Epithelial cell of esophagus (primary cell): ENCODE measurements around the gene MYDGF.

ENCODE experiments used
- DNase-seq: peaks from one replicate; pipeline ENCODE4 v3.0.0; 2010; ENCODE audit warnings: low read depth
- H3K4me3 ChIP-seq: 2 replicates; pipeline ENCODE4 v1.5.1; 2011; ENCODE audit warnings: mild to moderate bottlenecking, low read length, control low read depth
- TF ChIP-seq, protein P1 (sequence below): IDR thresholded peaks from 2 replicates; pipeline ENCODE4 v1.5.1; 2011; ENCODE audit warnings: low read depth, mild to moderate bottlenecking, low read length, control low read depth, inconsistent platforms; ENCODE audit not compliant: insufficient read depth; ENCODE audit errors: missing control alignments

The MYDGF gene

GRCh38 chr19:4673726-4674125, 3.6 kb upstream of the MYDGF start:
- no peak overlapping the region for H3K4me3 ChIP-seq
- no peak for DNase-seq
- TF ChIP-seq, protein P1, sequence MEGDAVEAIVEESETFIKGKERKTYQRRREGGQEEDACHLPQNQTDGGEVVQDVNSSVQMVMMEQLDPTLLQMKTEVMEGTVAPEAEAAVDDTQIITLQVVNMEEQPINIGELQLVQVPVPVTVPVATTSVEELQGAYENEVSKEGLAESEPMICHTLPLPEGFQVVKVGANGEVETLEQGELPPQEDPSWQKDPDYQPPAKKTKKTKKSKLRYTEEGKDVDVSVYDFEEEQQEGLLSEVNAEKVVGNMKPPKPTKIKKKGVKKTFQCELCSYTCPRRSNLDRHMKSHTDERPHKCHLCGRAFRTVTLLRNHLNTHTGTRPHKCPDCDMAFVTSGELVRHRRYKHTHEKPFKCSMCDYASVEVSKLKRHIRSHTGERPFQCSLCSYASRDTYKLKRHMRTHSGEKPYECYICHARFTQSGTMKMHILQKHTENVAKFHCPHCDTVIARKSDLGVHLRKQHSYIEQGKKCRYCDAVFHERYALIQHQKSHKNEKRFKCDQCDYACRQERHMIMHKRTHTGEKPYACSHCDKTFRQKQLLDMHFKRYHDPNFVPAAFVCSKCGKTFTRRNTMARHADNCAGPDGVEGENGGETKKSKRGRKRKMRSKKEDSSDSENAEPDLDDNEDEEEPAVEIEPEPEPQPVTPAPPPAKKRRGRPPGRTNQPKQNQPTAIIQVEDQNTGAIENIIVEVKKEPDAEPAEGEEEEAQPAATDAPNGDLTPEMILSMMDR = no peak

DNA sequence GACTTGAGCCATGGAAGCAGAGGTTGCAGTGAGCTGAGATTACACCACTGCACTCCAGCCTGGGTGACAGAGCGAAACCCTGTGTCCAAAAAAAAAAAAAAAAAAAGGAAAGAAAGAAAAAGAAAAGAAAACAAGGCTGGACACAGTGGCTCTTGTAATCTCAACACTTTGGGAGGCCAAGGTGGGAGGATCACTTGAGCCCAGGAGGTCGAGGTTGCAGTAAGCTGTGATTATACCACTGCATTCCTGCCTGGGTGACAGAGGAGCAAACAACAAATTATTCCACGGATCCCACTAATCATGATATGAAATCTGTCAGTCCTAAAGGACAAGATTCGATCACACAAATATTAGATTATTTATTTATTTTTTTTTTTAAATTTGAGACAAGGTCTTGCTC, 3.1 kb upstream of the MYDGF start:
- DNase-seq = no peak
- no peak overlapping the region for H3K4me3 ChIP-seq
- TF ChIP-seq, protein P1 = no peak

DNA sequence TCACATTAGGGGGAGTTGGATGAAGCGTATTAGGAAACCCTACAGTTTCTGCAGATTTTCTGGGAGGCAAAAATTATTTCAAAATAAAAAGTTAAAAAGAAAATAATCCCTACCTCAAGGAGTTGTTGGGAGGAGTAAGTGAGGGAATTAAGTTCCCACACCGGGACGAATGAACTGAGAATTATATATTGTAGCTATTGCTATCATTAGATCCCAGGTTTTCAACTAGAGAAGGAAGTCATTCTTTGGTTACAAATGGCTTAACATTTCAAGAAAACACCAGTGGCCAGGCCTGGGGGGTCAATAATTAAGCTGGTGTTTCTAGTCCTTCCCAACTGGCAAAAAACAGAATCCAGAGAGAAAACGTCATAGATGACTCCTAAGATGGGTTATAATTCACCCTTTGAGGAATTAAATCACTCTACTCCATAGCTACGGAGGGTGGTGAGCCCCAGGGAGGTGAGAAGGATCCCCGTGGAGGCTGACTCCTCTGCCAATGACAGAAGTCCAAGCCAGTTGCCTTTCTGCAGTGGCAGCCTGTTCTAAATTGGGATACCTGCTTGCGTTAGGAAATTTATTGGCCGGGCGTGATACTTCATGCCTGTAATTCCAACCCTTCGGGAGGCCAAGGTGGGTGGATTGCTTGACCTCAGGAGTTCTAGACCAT, 1.2 kb upstream of the MYDGF start:
- no peak for DNase-seq
- no peak overlapping the region for H3K4me3 ChIP-seq
- TF ChIP-seq, protein P1 = no peak

DNA sequence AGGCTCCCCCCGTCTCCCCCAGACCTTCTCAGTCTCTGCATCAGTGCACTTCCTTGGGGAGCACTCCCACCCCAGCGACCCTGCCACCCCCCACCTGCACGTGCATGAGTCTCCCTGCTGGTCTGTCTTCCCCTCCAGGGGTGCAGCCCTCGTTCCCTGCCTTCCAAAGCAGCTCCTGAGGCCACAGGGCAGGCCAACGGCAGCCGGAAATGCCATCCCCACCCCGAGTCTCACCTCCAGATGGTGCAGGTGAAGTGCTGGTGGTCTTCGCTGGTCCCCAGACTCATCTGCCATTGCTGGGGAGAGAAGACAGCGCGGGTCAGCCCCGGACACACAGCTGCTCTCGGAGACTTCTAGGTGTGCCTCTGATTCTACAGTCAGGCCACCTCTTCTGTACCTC, 5.5 kb downstream of the MYDGF start:
- H3K4me3 ChIP-seq = no peak overlapping the region
- DNase-seq = no peak
- TF ChIP-seq, protein P1 = no peak

DNA sequence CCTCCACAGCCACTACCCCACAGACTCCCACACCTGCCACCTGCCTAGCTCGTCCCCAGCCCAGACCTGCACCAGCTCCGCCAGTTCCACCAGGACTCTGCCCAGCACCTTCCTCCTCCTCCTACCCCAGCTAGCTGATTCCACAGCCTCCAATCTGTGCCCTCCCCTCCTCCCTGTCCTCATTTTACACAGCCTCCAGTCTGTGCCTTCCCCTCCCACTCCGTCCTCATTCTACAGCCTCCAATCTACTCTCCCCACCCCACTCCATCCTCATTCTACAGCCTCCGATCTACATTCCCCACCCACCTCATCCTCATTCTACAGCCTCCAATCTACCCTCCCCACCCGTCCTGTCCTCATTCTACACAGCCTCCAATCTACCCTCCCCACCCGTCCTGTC, 7.3 kb downstream of the MYDGF start:
- DNase-seq = no peak
- TF ChIP-seq, protein P1 = no peak
- no peak overlapping the region for H3K4me3 ChIP-seq

DNA sequence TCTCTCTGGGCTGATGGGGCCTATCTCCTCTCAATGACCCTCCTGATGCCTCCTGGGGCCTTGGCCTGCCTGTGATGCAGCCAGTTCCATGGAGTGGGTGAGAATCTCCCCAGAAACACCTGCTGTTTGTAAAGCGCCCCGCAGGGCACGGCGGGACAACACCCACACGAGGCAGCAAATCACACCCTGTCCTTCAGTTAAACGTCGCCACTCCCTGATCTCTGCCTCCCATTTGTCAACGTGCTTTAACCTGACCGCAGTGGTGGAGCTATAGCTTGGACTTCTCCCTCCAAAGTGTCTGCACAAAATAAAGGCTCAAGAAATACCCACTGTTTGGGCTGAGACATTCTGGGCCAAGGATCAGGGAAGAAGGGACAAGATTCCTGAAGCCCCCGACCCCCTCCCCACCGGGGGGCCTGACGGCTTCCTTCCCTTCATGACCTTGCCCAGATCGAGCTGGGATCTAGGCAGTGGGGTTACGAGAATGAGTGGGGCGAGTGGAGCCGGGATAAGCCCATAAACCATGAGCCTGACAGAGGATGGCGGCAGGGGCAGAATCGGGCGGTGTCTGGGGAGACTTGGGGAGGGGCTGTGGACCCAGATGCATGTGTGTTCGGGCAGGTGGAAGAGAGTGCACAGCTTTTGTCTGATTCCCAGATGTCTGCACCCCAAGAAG, 8.0 kb downstream of the MYDGF start:
- DNase-seq = no peak
- TF ChIP-seq, protein P1 = no peak
- no peak overlapping the region for H3K4me3 ChIP-seq

DNA sequence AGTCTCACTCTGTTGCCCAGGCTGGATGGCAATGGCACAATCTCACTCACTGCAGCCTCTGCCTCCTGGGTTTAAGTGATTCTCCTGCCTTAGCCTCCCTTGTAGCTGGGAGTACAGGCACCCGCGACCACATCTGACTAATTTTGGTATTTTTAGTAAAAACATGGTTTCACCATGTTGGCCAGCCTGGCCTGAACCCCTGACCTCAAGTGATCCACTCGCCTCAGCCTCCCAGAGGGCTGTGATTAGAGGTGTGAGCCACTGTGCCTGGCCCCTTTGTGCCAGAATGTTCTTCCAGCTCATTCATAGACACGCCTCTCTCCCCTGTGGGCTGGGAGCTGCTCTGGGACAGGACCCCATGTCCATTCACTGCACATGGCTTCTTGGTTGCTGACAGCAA, 9.1 kb downstream of the MYDGF start:
- no peak for DNase-seq
- no peak overlapping the region for H3K4me3 ChIP-seq
- TF ChIP-seq, protein P1 = no peak
